DOHH2 (cell line): ENCODE results near the gene SH3BGRL.

ENCODE experiments used
- CTCF ChIP-seq: fragments of 200-600 bp; sonication (generic); IDR thresholded peaks from one replicate; pipeline ENCODE4 v1.5.1; 2014; ENCODE audit warnings: antibody characterized with exemption, mild to moderate bottlenecking, low read depth, low read length; ENCODE audit not compliant: poor library complexity, severe bottlenecking
- EZH2phosphoT487 ChIP-seq: fragments of 200-600 bp; sonication (generic); IDR thresholded peaks from 2 replicates; pipeline ENCODE4 v1.6.1; 2017; ENCODE audit warnings: borderline replicate concordance, mild to moderate bottlenecking, antibody characterized with exemption, low read length, moderate library complexity, mixed read lengths

- TF ChIP-seq CTCF (no peak), EZH2phosphoT487 (no peak)
Observed at GRCh38 chrX:81259714-81260395, 58.0 kb downstream of the SH3BGRL start.
